GM18867 (cell line): ENCODE data around the gene PAQR8.

Experiments
- ATAC-seq: cut with Tn5 transposase; IDR thresholded peaks from one replicate; pipeline ENCODE4 v1.9.1; 2021; ENCODE audit warnings: mild to moderate bottlenecking, moderate library complexity; ENCODE audit not compliant: unreplicated experiment

PAQR8 gene, protein sequence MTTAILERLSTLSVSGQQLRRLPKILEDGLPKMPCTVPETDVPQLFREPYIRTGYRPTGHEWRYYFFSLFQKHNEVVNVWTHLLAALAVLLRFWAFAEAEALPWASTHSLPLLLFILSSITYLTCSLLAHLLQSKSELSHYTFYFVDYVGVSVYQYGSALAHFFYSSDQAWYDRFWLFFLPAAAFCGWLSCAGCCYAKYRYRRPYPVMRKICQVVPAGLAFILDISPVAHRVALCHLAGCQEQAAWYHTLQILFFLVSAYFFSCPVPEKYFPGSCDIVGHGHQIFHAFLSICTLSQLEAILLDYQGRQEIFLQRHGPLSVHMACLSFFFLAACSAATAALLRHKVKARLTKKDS

DNA sequence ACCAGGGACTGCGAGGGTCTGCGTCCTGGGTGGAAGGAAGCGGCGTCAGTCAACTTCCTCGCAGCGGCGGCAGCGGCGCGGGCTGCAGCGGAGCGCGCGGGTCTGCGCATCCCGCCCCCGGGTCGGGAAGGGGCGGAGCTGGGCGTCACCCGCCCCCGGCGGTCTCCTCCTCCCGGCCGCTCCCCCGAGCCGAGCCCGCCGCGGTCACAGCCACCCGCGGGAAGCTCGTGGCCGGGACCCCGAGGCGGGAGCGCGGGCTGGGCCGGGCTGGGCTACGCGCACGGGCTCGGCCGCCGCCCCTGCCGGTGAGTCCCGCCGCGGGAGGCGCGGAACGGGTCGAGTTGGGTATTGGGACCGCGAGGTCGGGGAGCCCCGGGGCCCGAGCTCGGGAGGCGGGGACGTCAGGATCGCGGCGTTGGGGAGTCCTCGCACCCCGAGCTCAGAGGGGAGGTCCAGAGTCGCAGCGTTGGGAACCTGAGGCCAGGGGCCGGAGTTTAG, at the start of gene PAQR8:
Gene PAQR8, plus strand, starts transcription at position 207 of the 498 bp plus-strand sequence. CDS start 41,063 bp downstream, outside the sequence.
- peak; percentile 88 for ATAC-seq

DNA sequence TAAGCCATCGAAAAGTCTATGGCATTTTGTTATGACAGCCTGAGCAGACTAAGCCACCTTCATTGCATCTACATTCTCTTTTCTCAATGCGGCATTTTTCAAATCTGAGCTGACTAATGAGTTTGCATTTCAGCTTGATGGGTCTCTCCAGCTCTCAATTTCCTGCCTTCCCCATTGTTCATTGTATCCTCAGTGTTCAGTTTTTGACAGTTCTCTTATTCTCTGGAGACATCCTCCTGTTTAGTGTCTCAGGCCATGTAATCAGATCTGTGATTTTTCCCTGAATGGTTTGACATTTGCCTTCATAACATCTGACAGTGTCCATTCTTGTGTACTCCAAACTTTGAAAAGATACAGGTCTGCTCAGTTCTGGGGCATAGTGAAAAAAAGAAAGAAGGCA, 49.5 kb upstream of the PAQR8 start:
- ATAC-seq: no peak

DNA sequence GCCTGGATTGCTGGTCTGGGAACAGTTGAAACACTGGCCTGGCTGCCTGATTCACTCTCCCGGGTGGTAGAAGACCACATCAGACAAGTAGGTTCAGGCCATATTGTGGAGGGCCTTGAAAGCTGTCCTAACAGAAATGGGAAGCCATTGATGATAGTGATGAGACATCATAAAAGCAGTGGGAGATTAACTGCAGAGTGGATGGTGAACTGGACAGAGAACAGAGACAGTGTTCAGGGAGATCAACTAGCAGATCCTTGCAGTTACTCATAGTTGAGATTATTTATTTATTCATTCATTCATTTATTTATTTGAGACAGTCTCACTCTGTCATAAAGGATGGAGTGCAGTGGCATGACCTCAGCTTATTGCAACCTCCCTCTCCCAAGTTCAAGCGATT, 47.2 kb upstream of the PAQR8 start:
- ATAC-seq: no peak

DNA sequence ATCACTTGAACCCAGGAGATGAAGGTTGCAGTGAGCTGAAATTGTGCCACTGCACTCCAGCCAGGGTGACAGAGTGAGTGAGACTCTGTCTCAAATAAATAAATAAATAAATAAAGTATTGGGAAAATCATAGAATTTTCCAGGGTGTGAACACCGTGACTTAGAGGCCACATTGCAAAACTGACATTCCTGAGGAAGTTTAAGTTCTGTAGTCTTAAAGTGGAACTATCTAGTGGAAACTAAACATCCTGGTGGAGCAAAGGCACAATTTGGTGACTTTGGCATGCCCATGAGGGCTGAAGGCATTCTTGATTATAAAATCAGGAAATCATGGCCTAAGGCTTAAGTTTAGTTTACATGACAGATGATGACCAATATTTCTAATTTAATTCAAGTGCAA, 44.7 kb upstream of the PAQR8 start:
- no peak for ATAC-seq

DNA sequence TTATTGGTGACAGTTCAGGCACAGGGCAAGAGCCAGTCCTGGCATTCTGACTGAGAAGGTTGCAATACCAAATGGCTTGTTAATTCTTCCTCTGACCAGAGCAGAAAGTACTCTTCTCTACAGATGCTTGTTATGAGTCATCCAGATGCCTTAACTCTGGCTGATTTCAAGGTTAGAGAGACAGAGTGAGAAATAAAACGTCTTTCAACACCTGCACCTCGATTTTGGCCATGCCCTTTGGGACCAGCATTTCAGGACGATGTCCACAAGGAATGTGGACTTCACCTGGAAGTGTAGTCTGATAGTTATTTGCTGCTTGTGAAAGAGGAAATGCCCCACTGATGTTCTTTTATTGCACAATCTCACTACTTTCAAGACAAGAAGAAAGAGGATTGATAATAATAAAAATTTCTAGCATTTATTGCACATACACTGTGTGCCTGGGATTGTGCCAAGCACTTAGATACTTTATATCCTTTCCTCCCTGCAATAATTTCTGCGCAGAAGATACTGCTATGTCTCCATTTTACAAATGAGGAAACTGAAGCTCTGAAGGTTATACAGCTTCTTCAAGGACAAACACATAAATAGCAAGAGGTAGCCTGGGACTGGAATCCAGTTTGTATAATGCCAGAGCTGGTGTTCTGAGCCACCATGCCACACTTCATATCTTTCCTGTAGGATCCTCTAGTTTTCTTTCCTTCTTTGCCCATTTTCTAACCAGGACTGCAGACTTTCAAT, 43.9 kb upstream of the PAQR8 start:
- ATAC-seq: peak; percentile 100

DNA sequence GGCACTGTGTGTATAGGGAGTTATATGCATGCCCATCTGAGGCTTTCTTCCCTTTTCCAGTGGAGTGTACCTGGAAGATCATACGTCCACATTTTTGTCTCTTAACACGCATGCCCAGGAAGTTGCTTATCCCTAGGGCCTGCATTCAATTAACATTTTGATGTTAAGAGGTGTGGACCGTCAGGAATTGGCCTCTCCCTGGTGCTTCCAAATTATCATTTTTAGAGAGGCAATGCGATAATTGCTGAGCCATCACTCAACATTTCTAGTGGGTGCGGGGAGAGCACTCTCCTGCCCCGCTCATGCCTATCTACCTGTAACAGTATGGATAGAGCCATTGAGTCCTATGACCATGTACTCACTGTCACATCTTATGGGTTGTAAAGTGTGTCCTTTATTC, 37.8 kb upstream of the PAQR8 start:
- ATAC-seq: no peak

DNA sequence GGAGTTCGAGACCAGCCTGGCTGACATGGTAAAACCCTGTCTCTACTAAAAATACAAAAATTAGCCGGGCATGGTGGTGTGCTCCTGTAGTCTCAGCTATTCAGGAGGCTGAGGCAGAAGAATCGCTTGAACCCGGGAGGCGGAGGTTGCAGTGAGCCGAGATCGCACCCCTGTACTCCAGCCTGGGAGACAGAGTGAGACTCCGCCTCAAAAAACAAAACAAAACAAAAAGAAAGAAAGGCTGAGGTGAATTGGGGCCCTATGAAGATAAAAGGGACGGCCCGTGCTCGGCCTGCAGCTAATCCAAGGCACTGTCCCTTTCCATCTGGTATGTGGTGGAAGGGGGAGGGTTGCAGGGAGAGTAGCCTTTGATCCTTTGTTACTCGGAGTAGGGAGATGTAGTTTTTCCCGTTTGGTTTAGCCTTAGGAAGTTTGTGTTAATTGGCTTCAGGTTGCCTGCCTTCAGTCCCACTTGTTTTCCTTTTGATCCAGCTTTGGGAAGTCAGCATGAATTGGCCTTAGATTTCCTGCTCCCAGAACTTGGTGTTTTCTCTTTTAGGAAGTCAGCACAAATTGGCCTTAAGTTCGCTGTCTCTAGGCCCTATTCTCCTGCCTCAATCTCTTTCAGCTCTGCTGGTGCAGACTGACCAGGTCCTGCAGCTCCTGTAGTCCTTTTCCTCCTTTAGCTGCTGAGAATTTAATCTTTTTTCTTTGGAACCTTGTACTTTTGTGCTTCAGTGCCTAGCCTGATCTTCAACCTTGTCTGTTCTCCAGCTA, 36.1 kb upstream of the PAQR8 start:
- ATAC-seq: no peak

DNA sequence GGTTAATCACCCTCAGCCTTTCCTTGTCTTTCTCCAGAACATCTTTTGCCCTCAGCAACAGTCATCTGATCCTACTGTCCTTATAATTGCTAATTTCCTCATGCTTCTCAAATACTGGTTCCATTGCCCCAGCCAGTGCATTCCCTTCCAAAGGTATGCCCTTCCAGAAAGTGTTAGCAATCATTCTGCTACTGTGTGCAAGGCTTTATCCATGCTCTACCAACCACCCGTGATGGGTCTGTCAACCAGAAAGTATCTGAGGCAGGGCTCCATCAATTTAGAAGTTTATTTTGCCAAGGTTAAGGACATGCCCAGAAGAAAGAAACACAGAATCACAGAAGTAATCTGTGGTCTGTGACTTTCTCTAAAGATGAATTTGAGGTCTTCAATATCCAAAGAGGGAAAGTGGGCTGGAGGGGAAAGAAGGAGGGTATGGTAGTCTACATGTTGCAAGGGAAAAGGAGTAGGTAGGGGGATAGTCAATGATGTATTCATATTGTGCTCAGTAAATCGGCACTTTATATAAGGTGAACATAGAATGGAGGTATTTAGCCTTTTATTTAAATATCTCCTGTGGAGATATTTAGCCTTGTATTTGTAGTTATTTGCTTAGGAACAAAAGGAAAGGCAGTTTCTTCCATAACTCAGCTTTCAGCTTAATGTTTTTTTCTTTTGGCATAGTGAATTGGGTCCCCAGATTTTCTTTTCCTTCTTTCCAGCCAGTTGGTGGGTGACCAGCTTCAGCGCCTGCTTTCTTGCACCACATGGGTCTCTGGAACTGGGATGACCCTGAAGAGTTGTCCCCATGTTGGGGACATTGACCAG, 35.2 kb upstream of the PAQR8 start:
- ATAC-seq: no peak

DNA sequence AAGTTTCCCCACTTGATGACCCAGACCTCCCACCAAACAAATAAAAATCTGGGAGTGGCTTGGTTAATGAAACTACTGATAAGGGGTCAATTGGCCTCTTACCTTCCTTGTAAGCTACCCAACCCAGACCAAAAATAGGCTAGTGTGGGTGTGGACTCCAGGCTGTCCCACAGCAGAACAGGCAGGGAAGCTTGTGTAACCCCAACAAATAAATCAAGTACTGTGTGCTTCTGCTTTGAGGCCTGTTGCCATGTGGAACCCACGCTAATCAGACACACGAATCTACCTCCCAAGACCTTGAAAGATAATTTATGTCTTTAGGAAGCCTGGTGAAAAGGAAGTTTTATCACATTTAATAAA, 33.7 kb upstream of the PAQR8 start:
- no peak for ATAC-seq

DNA sequence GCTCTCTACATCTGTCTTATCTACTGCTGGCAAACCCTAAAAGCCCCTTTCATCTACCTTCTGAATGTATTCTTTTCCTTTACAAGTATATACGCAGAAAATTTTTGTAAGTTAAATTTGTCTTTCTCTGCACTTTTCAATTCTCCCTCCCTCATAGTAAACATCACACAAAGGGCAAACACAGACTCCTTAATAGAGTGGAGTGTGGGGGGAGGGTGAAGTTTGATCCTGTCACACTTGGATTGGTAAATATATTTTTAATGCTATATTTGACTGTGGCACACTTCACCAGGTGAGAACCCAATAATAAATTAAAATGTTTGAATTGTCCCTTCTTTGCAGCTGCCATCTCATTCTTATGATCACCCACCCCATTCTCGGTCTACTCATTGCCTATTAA, 33.2 kb upstream of the PAQR8 start:
- ATAC-seq: no peak

DNA sequence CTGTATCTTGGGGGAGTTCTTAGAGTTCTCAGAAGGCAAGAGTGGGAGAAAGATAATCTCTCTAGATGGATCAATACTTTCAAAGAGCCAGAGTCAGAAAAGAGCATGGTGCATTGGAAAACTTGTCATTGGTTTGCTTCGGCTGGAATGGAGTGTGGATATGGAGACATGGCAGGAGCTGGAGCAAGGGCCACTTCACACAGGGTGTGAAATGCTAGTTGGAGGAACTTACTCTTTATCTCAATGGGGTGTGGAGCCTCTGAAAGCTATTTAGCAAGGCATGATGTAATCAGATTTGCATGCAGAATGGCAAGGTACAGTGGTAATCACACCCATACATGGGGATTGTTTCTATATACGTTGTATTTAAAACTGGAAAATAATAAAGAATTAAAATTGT, 31.5 kb upstream of the PAQR8 start:
- ATAC-seq: no peak

DNA sequence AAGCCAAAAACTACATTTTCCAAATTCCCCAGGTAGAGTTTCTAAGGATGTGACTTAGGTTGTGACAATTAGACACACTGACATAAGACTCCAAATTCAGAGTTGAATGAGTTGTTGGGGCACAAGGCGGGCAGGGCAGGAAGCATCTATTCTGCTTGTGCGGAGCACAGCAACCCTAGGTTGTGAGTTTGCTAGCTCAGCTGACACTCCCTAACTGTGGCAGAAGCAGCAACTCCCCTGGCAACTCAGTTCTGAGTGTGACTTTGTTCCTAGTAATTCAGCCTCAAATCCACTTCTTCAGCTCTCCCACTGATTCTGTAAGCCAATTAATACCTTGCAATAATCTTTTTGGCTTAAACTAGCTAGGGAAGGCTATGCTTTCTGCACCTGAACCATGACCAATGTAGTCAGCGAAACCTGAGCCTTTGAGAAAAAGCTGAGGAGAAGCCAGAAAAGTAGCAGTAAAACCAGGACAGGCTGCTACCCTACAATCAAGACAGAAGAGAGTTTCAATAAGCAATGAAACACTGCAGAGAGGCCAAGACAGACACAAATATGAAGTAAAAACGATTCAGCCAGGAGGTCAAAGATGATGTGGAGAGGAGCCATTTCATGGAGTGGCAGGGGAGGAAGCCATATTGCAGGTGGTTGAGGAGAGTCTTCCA, 30.0 kb upstream of the PAQR8 start:
- ATAC-seq: no peak

DNA sequence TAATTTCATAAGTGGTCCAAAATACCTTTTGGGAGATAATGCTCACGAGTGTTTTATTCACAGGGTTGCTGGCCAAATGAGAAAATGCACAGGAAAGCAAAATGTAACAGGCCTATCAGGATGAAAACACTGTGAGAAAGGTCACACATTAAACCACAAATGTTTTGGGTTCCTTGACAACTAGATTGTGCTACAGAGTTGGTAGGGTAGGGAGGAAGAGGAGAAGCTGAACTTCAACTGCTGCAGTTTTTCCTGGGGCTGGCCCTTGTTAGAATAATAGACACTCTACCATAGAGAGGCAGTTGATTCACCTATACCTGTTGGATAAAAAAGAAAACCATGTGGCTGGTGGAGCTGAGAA, 28.1 kb upstream of the PAQR8 start:
- ATAC-seq: peak; percentile 82

DNA sequence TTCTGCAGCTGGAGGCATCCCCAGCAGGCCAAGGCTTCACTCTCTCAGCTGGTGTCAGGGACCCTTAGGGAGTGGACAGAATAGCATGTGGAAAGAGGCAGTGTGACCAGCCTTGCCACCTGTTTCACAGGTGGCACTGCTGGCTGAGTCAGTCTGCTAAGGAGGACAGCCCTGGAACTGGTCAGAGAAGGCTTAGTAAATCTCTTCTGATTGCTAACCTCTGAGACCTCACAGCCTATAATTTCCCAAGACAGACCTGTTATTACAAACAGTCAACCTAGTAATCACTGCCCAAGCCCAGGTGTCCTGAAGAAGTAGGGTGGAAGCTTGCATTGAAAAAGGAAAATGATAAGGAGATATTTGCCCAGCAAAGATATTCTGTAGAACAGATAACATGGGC, 26.4 kb upstream of the PAQR8 start:
- no peak for ATAC-seq

DNA sequence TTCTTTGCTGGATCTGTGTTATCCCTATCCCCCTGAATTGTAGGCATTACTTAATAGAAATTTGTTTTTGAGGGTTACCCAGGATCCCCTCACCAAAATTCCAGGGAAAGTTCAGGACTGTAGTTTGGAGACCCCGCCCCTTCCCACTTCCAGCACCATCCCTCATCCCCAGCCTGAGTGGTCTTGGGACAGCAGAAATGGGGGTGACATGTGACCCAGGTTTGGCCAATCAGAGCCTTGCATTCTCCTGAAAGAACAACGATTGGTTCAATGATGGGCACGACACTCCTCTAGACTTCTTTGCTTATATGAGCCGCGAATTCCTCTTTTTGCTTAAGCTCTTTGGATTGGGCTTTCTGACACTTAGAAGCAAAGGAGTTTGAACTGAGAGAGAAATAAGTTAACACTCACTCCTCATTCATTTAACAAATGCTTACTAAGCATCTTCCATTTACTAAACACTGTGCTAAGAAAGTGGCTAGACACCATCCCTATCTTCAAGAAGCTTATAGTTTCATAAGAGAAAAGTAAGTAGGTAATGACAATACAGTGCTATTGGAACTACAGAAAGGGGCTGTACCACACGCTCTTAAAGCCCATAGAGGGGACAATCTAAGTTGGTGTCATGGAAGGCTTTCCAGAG, 24.9 kb upstream of the PAQR8 start:
- ATAC-seq: no peak

DNA sequence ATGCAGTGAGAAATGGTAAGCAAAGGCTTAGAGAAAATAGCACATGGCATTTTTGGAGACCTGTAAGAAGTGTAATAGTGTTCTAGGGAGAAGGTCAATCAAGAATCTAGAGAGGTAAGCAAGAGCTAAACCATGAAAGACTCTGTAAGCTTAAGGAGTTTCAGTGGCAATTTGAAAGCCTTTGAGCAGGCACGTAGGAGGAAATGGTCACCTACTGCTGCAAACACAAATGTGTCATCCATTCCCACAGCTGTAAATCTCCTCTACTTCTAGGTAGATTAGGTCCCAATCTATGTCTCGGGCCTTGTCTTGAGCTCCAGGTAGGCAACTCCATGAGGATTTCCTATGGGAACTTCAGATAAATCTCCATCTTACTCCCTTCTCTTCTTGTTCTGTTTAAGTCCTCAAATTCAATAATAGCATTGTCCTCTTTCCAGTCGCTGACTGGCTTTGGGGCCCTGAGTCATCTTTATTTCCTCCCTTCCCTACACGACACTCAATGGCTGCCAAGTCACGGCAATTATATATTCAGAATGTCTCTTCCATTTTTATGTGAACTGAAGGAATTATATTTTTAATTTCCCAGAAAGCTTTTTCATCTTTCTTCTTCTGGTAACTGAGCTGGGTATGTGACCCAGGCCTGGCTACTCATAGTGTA, 24.2 kb upstream of the PAQR8 start:
- ATAC-seq: peak; percentile 69

DNA sequence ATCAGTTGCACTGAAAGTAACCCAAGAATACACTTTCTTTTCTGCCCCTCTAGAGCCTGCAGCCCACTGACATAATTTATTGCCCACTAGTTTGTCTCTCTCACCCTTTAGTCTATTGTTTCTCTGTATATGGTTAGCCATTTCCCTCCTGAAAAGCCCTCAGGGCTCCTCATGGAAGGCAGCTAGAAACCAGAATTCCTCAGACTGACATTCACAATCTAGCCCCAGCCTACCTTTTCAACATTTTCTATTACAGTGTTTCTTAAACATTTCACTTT, 21.4 kb upstream of the PAQR8 start:
- ATAC-seq: no peak

DNA sequence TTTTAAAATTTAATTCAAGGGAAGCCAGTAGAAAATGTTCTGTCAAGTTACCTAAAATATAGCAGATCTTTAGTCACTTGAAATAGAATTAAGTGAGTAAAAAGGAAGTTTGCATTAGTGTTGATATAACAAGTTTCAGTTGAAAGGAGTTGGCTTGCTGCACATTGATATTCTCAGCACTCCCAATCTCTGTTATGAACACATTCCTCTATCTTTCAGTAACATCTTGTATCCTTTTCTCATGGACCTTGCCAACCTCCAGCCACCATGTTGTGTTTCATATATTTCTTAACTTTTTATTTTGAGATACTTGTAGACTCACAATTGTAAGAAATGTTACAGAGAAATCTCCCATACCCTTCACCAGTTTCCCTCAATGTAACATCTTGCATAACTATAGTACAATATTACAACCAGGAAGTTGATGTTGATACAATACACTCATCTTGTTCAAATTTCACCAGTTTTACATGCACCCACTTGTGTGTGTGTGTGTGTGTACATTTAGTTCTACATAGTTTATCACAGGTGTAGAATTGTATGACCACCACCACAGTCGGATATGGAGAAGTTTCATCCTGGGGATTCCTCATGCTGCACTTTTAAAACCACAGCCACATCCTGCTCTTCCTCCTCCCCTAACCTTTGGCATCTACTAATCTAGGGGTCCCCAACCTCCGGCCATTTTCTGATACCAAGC, 20.2 kb upstream of the PAQR8 start:
- ATAC-seq: no peak

DNA sequence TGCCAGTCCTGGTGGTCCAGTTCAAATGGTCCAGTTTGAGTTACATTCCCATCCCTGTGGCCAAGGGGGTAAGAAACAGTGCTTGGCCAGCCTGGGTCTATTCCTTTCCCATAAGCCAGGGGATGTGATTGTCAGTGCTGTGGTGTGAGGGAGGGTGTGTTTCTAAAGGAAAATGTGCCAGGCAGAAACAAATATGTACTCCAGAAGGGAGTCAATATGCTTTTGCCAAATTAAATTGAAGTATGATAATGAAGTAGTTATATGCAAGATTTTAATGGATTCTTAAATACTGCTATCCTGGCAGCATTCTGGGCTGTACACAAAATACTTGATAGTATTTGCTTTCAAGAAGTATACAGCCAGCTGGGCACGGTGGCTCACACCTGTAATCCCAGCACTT, 16.6 kb upstream of the PAQR8 start:
- ATAC-seq: no peak
